PFSK-1 (cell line): ENCODE data around the gene ZFYVE9.

ENCODE experiments used
- POLR2AphosphoS5 ChIP-seq: IDR thresholded peaks from 2 replicates; pipeline ENCODE4 v1.6.1; 2012; ENCODE audit warnings: low read depth, mild to moderate bottlenecking, control low read depth, low read length, moderate library complexity
- TAF1 ChIP-seq: IDR thresholded peaks from 2 replicates; pipeline ENCODE4 v1.6.1; 2012; ENCODE audit warnings: low read length, control low read depth, borderline replicate concordance; ENCODE audit not compliant: insufficient read depth

DNA sequence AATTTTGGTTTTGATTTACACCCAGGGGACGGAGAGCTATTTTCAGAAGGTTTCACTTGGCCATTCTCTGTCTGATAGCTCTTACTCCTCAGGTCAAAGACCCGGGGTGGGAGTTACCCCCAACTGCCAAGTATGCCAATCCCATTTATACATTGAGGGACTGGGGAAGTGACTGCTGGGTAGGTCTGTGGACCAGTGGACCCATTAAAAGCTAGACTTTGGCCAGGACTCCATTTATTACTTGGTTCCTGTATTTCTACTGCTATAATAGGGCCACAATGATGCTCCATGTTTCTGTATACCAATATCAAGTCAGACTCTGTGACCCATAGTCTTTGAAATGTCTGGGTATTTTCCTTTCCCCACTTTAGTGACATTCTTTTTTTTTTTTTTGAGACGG, 14.6 kb downstream of the ZFYVE9 start:
- TF ChIP-seq POLR2AphosphoS5 = no peak
- no peak for TF ChIP-seq TAF1
